Measurements from ENCODE around the gene LAPTM5.

Gene LAPTM5

DNA sequence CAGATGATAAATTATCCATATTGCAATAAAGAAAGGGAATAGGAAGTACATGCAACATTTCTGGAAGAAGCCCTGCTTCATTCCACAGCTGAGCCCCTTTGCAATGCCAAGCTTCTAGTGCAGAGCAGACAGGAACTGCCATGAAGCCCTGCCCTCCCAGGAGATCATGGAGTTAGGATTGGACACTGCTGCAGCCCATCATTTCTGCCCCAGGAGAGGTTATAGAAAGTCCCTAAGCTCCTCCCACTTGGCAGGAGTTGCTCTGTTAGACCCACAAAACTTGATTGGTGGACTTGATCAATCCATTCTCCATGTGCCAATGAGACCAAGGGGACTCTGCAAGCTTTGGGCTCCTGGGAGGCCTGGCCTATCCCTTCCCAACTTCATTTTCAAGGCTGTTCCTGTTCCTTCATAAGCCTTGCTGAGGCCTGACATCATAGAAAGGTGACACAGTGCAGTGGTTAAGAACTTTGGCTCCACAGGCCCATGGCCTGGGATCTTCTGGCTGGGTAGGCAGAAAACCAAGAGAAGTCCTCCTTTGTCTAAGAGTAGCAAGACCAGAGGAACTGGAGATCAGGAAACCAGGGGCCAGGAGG lies 1.3 kb upstream of the LAPTM5 start:
- TF ChIP-seq, protein P1, sequence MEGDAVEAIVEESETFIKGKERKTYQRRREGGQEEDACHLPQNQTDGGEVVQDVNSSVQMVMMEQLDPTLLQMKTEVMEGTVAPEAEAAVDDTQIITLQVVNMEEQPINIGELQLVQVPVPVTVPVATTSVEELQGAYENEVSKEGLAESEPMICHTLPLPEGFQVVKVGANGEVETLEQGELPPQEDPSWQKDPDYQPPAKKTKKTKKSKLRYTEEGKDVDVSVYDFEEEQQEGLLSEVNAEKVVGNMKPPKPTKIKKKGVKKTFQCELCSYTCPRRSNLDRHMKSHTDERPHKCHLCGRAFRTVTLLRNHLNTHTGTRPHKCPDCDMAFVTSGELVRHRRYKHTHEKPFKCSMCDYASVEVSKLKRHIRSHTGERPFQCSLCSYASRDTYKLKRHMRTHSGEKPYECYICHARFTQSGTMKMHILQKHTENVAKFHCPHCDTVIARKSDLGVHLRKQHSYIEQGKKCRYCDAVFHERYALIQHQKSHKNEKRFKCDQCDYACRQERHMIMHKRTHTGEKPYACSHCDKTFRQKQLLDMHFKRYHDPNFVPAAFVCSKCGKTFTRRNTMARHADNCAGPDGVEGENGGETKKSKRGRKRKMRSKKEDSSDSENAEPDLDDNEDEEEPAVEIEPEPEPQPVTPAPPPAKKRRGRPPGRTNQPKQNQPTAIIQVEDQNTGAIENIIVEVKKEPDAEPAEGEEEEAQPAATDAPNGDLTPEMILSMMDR (IDR thresholded peaks at IDR 0.05; ENCODE audit: insufficient read depth, low read depth, low read length, missing control alignments): no peak
- peak; percentile 94 for DNase-seq (ENCODE audit: low read depth)
- H3K4me3 ChIP-seq (ENCODE audit: low read depth, low read length): peak overlapping the region; percentile 88

DNA sequence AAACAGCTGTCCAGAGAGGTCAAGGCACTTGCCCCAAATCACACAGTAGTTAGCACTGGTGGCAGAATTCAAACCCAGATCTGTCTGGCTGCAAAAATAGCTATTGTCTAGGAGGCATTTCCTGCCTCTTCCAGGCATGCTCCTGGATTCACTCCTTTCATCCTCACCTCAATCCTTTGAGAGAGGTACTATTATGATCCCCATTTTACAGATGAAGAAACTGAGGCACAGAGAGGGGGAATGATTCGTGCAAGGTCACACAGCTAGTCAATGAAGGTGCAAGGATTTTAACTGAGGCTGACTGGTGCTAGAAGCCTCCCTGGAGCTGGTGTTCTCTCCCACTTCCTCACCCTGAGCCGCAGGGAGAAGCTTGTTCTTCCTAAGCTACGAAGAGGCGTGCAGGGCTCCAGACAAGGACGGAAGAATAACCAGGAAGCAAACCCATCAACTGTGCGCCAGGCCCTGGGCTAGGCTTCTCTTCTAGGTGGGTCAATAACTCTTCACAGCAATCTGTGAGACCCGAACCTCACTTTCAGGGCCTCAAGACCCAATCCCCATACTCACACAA lies 631 bp upstream of the LAPTM5 start:
- TF ChIP-seq, protein P1 (IDR thresholded peaks at IDR 0.05; ENCODE audit: insufficient read depth, low read depth, low read length, missing control alignments): no peak
- H3K4me3 ChIP-seq (ENCODE audit: low read depth, low read length): peak overlapping the region; percentile 88
- DNase-seq (ENCODE audit: low read depth): no peak

DNA sequence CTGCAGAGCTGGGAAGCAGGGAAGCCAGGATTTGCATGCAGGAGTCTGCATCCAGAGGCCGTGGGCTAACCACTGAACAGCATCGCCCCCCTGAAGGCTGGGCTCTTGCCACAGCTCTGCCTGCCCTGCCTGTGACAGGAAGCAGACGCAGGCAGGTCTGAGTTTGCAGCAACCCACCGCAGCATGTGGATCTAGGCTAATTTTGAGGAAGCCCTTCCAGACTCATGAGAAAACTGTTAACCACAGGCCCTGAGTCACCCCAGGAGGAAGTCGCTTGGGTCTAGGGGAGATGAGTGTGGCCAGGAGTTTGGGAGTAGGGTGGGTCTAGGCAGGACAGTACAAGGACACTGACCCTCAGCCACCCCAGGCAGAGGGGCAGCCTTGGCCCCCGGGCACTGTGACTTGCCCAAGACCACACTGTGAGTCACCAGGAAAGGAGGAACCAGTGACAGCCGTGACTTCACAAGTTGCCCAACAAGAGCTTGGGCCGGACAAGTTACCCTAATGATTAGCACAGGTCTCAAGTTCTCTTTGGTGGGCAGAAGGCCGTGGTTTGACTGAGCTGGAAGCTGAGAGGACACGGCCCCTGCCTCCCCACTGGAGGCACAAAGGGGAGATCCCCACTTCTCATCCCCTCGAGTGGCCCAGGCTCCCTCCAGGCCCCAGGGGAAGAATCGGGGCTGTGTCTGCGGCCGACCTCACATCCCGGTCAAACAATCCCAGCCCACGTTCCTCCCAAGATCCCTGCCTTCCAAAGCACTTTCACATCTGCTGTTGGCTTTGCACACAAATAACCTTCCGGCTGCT lies 826 bp downstream of the LAPTM5 start:
- DNase-seq (ENCODE audit: low read depth): peak; percentile 76
- TF ChIP-seq, protein P1 (IDR thresholded peaks at IDR 0.05; ENCODE audit: insufficient read depth, low read depth, low read length, missing control alignments): no peak
- peak overlapping the region; percentile 88 for H3K4me3 ChIP-seq (ENCODE audit: low read depth, low read length)

DNA sequence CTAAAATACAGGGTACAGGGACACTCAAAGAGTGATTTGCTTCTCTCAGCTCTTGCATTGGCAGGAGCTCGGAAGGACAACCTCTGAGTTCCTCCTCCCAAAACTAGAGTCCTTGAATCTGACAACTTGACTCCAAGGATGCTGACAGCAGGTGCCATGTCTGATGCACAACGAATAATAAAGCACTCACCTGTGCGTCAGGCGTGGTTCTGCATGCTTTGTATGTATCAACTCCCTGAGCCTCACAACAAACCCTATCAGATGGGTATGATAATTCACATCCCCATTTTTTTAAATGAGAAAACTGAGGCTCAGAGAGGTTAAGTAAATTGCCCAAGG lies 1.4 kb downstream of the LAPTM5 start:
- H3K4me3 ChIP-seq (ENCODE audit: low read depth, low read length): peak overlapping the region; percentile 88

DNA sequence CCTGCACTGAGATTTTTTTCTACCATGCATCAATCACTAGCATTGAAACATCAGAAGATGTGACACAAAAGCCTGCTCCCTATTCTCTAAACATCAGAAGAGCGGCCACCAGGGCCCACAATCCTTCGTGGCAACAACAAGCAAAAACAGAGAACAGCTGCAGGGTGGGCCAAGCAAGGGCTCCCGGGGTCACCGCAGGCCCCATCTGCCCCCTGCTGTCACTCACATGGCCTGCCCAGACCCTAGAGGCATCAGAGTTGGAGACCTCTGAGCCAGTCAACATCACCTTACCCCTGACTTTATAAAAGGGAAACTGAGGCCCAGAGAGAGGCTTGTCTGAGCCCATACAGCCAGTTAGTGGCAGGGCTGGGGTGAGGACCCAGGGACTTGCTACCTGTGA lies 1.8 kb downstream of the LAPTM5 start:
- TF ChIP-seq, protein P1 (IDR thresholded peaks at IDR 0.05; ENCODE audit: insufficient read depth, low read depth, low read length, missing control alignments): no peak
- H3K4me3 ChIP-seq (ENCODE audit: low read depth, low read length): peak overlapping the region; percentile 88

More for the DNA sequence above, 1.4 kb downstream of the LAPTM5 start:
- TF ChIP-seq, protein P1 (IDR thresholded peaks at IDR 0.05; ENCODE audit: insufficient read depth, low read depth, low read length, missing control alignments): no peak
- DNase-seq (ENCODE audit: low read depth): no peak

DNA sequence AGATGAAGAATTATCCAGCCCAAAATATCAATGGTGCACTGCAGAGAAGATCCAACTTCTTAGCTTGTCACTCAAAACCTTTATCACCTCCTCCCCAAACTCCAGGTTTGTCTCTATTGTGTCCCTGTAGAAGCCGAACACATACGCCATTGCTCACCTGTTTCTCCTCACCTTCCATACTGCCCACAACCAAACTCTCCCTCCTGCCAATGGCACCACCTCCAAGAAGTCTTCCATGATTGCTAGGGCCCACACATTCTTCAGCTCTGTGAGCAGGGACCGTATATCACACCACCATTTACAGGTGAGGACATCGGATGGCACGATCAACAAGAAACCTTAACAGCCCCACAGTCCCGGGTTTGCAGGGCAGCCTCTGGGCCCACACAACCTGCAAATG lies 2.2 kb downstream of the LAPTM5 start:
- TF ChIP-seq, protein P1 (IDR thresholded peaks at IDR 0.05; ENCODE audit: insufficient read depth, low read depth, low read length, missing control alignments): no peak
- DNase-seq (ENCODE audit: low read depth): no peak
- peak overlapping the region; percentile 88 for H3K4me3 ChIP-seq (ENCODE audit: low read depth, low read length)

More for the DNA sequence above, 1.8 kb downstream of the LAPTM5 start:
- no peak for DNase-seq (ENCODE audit: low read depth)

All from GM12865 (cell line).